Measurements from ENCODE around the gene PDGFD. TPM values are rescaled to one million over a fixed set of nuclear protein-coding genes. Genes with fewer than 3 reads are reported as not detected.

Gene PDGFD
- total RNA-seq, 4 donors from 2014 or later = 4.4 to 26.4 (median 13.1) TPM

DNA sequence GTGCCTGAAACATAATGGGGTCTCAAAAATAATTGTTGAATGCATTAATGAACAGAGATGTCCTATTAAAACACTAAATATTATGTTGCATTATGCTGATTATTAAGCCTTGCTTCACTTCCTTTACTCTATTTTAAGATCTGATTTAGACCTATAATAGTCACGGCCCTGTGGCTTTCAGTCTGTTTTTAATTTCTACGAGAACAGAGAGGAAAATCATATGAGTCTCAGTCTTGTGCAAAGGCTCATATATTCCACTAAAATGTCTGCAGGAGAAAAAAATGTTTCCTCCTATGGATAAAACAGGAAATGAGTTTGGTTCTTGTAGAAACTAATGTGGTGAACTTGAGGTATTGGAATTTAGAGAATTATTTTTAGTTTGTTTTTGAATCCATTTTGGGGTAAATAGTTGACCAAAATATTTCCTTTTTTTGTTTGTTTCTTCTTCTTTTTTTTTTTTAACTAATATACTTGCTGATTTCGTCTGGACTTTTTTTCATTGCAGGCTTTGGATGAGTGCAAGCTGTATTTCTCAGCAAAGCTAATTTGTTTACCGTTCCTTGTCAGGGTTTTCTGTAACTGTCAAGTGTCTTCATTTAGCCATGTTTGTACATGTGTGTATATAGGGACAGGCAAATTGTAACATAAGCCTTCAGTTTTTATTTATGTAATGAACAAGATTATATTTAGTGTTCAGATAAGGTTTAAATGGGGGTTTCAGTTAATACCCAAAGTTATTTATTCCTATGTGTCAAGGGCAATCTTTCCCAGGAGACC is 266.6 kb downstream of the PDGFD start:
- Histone ChIP-seq H3K36me3 (no peaks in the 10 kb centered on the region), H3K4me1 (no peaks in the 10 kb centered on the region), H3K4me3 (no peak overlapping the region), H3K9me3 (no peaks in the 10 kb centered on the region), H3K27me3 (no peaks in the 10 kb centered on the region), H3K27ac (no peak overlapping the region)
- TF ChIP-seq POLR2AphosphoS5 (IDR thresholded peaks at IDR 0.05) (no peak), EP300 (IDR thresholded peaks at IDR 0.05) (no peak), POLR2A (IDR thresholded peaks at IDR 0.05) (no peak)
- TF ChIP-seq, protein P1, sequence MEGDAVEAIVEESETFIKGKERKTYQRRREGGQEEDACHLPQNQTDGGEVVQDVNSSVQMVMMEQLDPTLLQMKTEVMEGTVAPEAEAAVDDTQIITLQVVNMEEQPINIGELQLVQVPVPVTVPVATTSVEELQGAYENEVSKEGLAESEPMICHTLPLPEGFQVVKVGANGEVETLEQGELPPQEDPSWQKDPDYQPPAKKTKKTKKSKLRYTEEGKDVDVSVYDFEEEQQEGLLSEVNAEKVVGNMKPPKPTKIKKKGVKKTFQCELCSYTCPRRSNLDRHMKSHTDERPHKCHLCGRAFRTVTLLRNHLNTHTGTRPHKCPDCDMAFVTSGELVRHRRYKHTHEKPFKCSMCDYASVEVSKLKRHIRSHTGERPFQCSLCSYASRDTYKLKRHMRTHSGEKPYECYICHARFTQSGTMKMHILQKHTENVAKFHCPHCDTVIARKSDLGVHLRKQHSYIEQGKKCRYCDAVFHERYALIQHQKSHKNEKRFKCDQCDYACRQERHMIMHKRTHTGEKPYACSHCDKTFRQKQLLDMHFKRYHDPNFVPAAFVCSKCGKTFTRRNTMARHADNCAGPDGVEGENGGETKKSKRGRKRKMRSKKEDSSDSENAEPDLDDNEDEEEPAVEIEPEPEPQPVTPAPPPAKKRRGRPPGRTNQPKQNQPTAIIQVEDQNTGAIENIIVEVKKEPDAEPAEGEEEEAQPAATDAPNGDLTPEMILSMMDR (IDR thresholded peaks at IDR 0.05) = no peak
- no peak for ATAC-seq
- 48 to 58% methylated on average over 4 of the region's 4 CpGs for WGBS, 2 donors (ENCODE audit: low coverage in 1 of 2)

DNA sequence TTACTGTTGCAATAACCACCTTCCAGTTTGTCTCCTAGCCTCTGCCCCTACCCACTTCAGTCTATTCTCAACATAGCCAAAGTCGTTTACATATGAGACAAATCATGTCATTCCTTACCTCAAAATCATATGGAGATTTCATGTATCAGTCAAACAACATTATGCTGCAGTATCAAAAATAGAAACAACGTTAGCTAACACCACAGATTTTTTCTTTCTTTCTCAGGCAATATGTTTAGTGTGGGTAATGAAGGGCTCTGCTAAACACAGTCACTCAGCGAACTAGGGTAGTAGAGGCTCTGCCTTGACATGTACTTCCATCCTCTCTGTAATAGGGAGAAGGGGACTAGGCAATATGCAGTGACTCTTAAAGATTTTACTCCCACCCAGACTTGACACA is 268.8 kb downstream of the PDGFD start:
- Histone ChIP-seq H3K36me3 (no peaks in the 10 kb centered on the region), H3K4me1 (no peaks in the 10 kb centered on the region), H3K27me3 (no peaks in the 10 kb centered on the region), H3K27ac (no peak overlapping the region), H3K4me3 (no peak overlapping the region), H3K9me3 (peaks cover 0 to 4% (median 0%) of the 10 kb centered on the region in 3 donors)
- WGBS, 2 donors (ENCODE audit: low coverage in 1 of 2) = 76 to 100% methylated on average over 1 to 3 of the region's 3 CpGs
- no peak for ATAC-seq
- TF ChIP-seq, protein P1 (IDR thresholded peaks at IDR 0.05) = no peak
- TF ChIP-seq EP300 (IDR thresholded peaks at IDR 0.05) (no peak), POLR2AphosphoS5 (IDR thresholded peaks at IDR 0.05) (no peak), POLR2A (IDR thresholded peaks at IDR 0.05) (no peak)

DNA sequence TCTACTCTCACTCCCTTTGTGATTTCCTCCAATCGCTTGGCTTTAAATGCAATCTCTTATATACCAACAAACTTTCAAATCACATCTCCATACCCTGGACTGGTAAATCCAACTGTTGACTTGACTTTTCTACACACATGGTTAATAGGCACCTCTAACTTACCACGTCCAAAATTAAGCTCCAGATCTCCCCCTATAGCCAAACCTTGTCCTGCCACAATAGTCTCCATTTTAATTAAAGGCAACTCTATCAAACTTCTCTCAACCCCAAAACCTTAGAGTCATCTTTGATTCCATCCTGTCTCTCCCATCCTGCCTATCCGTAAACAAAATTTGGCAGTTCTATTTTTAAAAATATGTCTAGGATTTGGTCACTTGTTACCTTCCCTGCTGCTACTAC is 269.3 kb downstream of the PDGFD start:
- no peaks in the 10 kb centered on the region for H3K27me3 ChIP-seq
- H3K27ac ChIP-seq = no peak overlapping the region
- H3K36me3 ChIP-seq = no peaks in the 10 kb centered on the region
- no peaks in the 10 kb centered on the region for H3K4me1 ChIP-seq
- no peak for ATAC-seq
- H3K4me3 ChIP-seq = no peak overlapping the region
- TF ChIP-seq EP300 (IDR thresholded peaks at IDR 0.05) = no peak
- no peak for TF ChIP-seq POLR2A (IDR thresholded peaks at IDR 0.05)
- no peak for TF ChIP-seq POLR2AphosphoS5 (IDR thresholded peaks at IDR 0.05)
- TF ChIP-seq, protein P1 (IDR thresholded peaks at IDR 0.05) = no peak
- peaks cover 0 to 9% (median 0%) of the 10 kb centered on the region in 3 donors for H3K9me3 ChIP-seq
- WGBS, 2 donors (ENCODE audit: low coverage in 1 of 2) = 74 to 83% methylated on average over 3 of the region's 3 CpGs

DNA sequence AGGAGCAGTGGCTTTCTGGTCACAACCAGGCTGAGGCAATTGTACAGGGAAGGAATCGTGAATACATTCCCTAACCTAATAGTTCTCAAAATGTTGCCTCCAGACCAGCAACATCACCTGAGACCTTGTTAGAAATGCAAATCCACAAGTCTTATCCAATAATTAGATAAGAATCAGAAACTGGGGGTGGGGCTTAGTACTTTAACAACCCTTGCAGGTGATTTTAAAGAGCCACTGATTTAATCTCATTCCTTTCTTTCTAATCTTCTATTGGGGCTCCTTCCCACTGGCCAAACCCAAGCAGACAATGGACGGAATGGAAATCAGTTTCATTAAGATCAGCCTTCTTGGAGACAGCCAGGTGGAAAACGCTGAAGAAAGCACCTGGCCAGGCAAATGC is 269.9 kb downstream of the PDGFD start:
- no peaks in the 10 kb centered on the region for H3K4me1 ChIP-seq
- ATAC-seq = no peak
- no peak for TF ChIP-seq EP300 (IDR thresholded peaks at IDR 0.05)
- no peak for TF ChIP-seq POLR2AphosphoS5 (IDR thresholded peaks at IDR 0.05)
- TF ChIP-seq, protein P1 (IDR thresholded peaks at IDR 0.05) = no peak
- TF ChIP-seq POLR2A (IDR thresholded peaks at IDR 0.05) = no peak
- peaks cover 0 to 9% (median 0%) of the 10 kb centered on the region in 3 donors for H3K9me3 ChIP-seq
- no peaks in the 10 kb centered on the region for H3K27me3 ChIP-seq
- WGBS, 2 donors (ENCODE audit: low coverage in 1 of 2) = 88 to 96% methylated on average over 3 of the region's 3 CpGs
- no peak overlapping the region for H3K27ac ChIP-seq
- no peaks in the 10 kb centered on the region for H3K36me3 ChIP-seq
- H3K4me3 ChIP-seq = no peak overlapping the region

DNA sequence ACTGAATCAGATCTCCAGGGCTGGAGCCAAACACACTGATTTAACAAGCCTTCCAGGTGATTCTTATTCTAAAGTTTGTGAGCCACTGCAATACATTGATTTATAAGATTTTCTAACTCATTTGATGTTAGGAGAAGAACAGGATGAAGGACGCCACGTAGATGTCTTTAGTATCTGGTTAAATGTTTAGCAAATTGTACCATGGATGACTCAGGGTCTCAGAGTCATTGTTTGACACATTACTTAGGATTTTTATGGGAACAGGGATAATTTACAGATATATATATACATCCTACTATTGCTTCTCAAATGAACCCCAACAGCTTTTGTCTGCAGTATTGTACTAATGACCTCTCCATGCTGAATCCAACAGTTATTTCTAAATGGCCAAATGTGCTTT is 270.6 kb downstream of the PDGFD start:
- Histone ChIP-seq H3K4me1 (no peaks in the 10 kb centered on the region), H3K36me3 (no peaks in the 10 kb centered on the region), H3K4me3 (no peak overlapping the region), H3K27ac (no peak overlapping the region), H3K9me3 (peaks cover 0 to 9% (median 0%) of the 10 kb centered on the region in 3 donors), H3K27me3 (no peaks in the 10 kb centered on the region)
- ATAC-seq = no peak
- TF ChIP-seq, protein P1 (IDR thresholded peaks at IDR 0.05) = no peak
- TF ChIP-seq POLR2AphosphoS5 (IDR thresholded peaks at IDR 0.05) = no peak
- TF ChIP-seq EP300 (IDR thresholded peaks at IDR 0.05) = no peak
- TF ChIP-seq POLR2A (IDR thresholded peaks at IDR 0.05) = no peak
- WGBS, 2 donors (ENCODE audit: low coverage in 1 of 2) = 89% methylated on average over 2 of the region's 2 CpGs; no CpG with 5 or more reads in 1 of the 2 donors
